Stimulated activated naive CD8-positive, alpha-beta T cell treated with anti-CD3 and anti-CD28 coated beads, Interleukin-15, Interleukin-2, amounts not matched to agents 100 U/mL and 50 U/mL, for 24 hours (primary cell): ENCODE data around the gene NTRK1.
"Not testable (repeated sequence)": the region's sequence is repeated elsewhere in the genome, so short reads cannot be mapped to it uniquely, and the experiment has no call there.

Experiments
- ATAC-seq: fragments of 150-1000 bp; cut with Tn5 transposase; one replicate; pipeline ENCODE4 v1.10.0; 2021
- DNase-seq: peaks from one replicate; pipeline ENCODE4 v3.0.0; 2021

Gene NTRK1

GRCh38 chr1:156913809-156914387 lies 53.2 kb downstream of the NTRK1 start:
- no peak for ATAC-seq
- no peak for DNase-seq

DNA sequence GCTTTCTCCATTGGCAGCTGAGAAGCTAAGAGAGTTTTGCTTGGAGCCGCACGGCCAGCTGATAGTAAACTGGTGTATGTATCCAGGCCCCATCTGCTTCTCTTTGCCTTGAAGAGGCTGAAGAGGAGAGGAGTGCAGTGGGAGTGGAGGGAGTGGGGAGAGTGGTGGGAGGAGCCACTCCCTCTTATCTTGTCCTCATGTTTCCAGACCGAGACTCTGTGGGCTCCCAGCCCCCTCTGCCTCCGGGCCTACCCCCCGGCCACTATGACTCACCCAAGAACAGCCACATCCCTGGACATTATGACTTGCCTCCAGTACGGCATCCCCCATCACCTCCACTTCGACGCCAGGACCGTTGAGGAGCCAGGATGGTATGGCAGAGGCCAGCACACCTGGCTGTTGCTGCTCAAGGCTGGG lies 53.8 kb downstream of the NTRK1 start:
- ATAC-seq (peak; percentile 37), DNase-seq (no peak)

DNA sequence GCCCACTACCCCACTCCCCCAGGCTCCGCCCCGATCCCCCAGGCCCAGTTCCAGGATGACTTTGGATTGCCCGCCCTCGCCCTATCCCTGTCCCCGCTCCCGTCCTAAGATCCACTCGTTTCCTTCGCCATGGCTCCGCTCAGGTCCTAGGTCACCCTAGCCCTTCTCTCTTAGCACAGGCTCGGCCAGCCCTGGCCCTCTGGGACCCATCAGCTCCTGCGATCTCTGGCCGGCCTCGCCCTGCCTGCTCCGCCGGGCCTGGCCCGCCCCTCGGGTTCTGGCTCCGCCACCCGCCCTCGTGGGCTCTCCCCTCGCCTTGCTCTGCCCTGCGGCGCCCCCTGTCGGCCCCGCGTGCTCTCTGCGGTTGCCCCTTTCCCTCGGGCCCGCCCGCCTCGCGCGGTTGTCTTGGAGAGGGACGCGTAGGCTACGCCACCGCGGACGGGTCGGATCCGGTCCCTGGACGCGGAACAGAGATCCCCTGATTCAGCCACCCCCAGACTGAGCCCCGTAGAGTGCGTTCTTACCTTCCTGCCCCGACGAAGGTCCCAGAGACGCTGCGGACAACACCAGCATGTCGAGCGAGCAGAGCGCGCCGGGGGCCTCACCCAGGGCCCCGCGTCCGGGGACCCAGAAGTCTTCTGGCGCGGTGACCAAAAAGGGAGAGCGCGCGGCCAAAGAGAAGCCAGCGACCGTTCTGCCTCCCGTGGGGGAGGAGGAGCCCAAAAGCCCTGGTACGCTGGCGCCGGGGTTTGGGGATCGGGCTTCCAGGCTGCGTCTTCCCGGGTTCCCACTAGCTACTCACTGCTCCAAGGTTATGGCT lies 59.8 kb downstream of the NTRK1 start, which contains the start of gene LRRC71:
Gene LRRC71, plus strand, starts transcription at position 400 of the 820 bp plus-strand sequence. Its CDS starts 172 bp downstream, at position 572.
- peak; percentile 90 for ATAC-seq
- peak; percentile 87 for DNase-seq

GRCh38 chr1:156921053-156921529 lies 60.4 kb downstream of the NTRK1 start:
- ATAC-seq (no peak), DNase-seq (no peak)

- DNase-seq (no peak), ATAC-seq (no peak)
Observed at GRCh38 chr1:156922986-156923669, 62.5 kb downstream of the NTRK1 start.

GRCh38 chr1:156923670-156924477 lies 63.2 kb downstream of the NTRK1 start:
- ATAC-seq (no peak), DNase-seq (no peak)

- ATAC-seq (no peak), DNase-seq (no peak)
Observed at GRCh38 chr1:156924478-156925153, 64.0 kb downstream of the NTRK1 start.

DNA sequence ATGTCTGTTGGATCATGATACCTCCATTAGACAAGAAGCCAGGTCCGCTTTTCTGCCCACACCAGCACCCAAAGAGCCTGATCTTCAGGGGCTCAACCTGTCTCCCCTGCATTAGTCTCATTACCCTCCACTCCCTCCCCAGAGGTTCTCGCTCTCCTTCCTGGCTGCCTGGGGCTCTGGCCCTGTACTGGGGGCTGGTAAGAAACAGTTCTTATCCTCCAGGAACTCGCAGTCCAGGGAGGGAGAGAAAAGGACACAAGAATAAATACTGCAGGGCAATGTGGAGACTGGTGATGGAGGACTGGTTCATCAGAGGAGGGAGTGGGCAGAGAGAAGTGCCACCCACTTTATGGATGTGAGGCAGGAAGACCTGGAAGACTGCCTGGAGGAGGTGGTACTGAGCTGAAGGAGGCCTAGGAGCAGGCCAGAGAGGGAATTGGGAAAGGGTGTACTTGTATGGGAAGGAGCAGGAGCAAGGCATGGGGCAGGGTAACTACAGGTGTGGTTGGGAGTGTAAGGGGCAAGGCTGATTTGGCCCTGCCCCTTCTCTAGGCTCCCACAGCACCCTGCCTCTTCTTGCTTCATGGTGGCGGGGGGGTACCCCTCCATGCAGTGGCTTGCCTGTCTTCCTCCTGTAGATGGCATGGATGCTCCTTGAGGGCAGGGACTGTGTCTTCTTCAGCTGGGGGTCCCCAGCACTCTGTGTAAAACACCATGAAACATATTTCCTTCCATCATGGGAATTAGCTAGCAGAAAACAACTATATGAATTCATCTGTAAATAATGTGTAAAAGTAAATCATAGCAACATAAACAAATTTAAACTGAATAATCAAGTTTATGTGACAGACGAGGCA lies 64.7 kb downstream of the NTRK1 start:
- no peak for DNase-seq
- ATAC-seq: no peak

- ATAC-seq (peak; percentile 89), DNase-seq (peak; percentile 78)
Observed at GRCh38 chr1:156926175-156926574, 65.5 kb downstream of the NTRK1 start.

- ATAC-seq, DNase-seq: not testable (repeated sequence)
Observed at GRCh38 chr1:156926695-156927094, 66.0 kb downstream of the NTRK1 start.

DNA sequence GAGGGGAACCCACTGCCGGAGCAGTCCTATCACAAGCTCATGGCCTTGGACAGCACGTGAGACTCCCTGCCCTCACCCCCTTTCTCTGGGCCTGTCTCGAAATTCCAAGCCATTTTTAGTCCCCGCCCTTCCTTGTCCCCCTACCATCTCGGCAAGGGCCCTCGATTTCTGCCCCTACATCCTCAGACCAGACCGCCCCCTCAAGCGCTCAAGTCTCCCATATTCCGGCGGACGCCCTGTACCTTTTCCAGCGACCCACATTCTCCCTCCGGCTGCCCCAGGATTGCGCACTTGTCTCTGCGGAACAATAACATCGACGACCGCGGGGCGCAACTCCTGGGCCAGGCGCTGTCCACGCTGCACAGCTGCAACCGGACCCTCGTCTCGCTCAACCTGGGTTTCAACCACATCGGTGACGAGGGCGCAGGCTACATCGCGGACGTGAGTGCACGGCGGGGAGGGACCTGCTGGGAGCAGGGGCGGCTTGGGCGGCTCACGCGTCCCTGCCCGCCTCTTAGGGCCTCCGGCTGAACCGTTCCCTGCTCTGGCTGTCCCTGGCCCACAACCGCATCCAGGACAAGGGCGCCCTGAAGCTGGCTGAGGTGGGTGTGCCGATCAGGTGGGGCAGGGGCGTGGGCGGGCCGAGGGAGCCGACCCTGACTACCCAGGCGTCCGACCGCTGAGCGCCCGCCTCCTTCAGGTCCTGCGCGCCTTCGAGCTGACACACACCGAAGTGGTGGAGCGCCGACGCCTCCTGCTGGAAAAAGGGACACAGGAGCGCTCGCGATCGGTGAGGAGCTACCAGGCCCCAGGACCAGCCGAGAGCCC lies 66.8 kb downstream of the NTRK1 start:
- peak; percentile 50 for ATAC-seq
- DNase-seq: peak; percentile 81

- ATAC-seq: no peak
- DNase-seq: no peak
Observed at GRCh38 chr1:156928043-156928602, 67.5 kb downstream of the NTRK1 start.

DNA sequence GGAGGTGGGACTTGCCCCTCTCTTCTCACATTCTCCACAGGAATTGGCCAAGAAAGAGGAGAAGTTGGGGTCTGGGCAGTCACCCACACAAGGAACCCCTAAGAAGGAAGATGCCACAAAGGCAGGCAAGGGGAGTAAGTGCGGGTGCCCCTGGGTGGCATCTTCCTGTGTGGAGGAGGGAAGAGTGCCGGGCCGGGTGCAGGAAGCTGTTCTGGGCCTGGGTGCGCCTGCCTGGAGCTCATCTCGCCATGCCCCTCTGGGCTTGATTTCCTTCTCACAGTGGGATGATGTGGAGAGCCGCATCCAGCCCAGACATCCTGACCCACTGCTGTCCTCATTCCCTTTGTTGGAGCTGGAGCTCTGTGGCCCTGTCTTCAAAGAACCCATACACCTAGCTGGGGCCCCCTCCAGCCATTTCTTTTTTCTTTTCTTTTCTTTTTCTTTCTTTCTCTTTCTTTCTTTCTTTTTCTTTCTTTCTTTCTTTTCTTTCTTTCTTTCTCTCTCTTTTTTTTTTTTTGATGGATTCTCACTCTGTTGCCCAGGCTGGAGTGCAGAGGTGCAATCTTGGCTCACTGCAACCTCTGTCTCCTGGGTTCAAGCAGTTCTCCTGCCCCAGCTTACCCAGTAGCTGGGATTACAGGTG lies 69.1 kb downstream of the NTRK1 start:
- DNase-seq (no peak), ATAC-seq (no peak)

- ATAC-seq (no peak), DNase-seq (no peak)
Observed at GRCh38 chr1:156930483-156930882, 69.8 kb downstream of the NTRK1 start.
